Trophoblast cell (in vitro differentiated cells and primary cell): ENCODE measurements around the gene RALA.

Experiments
- DNase-seq, 2 donors: peaks; one replicate each; pipeline ENCODE4 v3.0.0-alpha.2; 2016
- H2AFZ ChIP-seq: 2 replicates; pipeline ENCODE4 v1.6.1; 2013; ENCODE audit warnings: low read length, moderate library complexity, mild to moderate bottlenecking; ENCODE audit not compliant: insufficient read depth, poor library complexity
- H2AK5ac ChIP-seq: 2 replicates; pipeline ENCODE4 v1.6.1; 2013; ENCODE audit warnings: mild to moderate bottlenecking, low read length
- H2BK120ac ChIP-seq: 2 replicates; pipeline ENCODE4 v1.6.1; 2013; ENCODE audit warnings: low read length, mild to moderate bottlenecking, moderate library complexity; ENCODE audit not compliant: insufficient read depth, poor library complexity
- H2BK12ac ChIP-seq: 2 replicates; pipeline ENCODE4 v1.6.1; 2013; ENCODE audit warnings: mild to moderate bottlenecking, low read length, moderate library complexity
- H2BK5ac ChIP-seq: 2 replicates; pipeline ENCODE4 v1.6.1; 2013; ENCODE audit warnings: low read length, low read depth, moderate library complexity, mild to moderate bottlenecking; ENCODE audit not compliant: poor library complexity
- H3K14ac ChIP-seq: 2 replicates; pipeline ENCODE4 v1.6.1; 2013; ENCODE audit warnings: mild to moderate bottlenecking, low read length
- H3K18ac ChIP-seq: 2 replicates; pipeline ENCODE4 v1.6.1; 2013; ENCODE audit warnings: mild to moderate bottlenecking, low read length
- H3K23ac ChIP-seq: 2 replicates; pipeline ENCODE4 v1.6.1; 2013; ENCODE audit warnings: low read length
- H3K27ac ChIP-seq: 2 replicates; pipeline ENCODE4 v1.5.1; 2013; ENCODE audit warnings: low read depth, mild to moderate bottlenecking, inconsistent platforms, low read length, moderate library complexity
- H3K27me3 ChIP-seq: 2 replicates; pipeline ENCODE4 v1.6.1; 2013; ENCODE audit warnings: inconsistent platforms, mild to moderate bottlenecking, low read length, moderate library complexity; ENCODE audit not compliant: insufficient read depth
- H3K36me3 ChIP-seq, 2 experiments: 1 replicate in 1 of 2; 2 replicates in 1 of 2; pipeline ENCODE4 v1.6.1; 2013; ENCODE audit warnings: low read length in 2 of 2, mild to moderate bottlenecking in 2 of 2, moderate library complexity in 1 of 2; ENCODE audit not compliant: insufficient read depth in 2 of 2, control insufficient read depth in 1 of 2
- H3K4ac ChIP-seq: 2 replicates; pipeline ENCODE4 v1.6.1; 2013; ENCODE audit warnings: low read depth, mild to moderate bottlenecking, low read length, moderate library complexity
- H3K4me1 ChIP-seq, 2 experiments: 1 replicate in 1 of 2; 2 replicates in 1 of 2; pipeline ENCODE4 v1.6.1; 2013; ENCODE audit warnings: low read length in 2 of 2, mild to moderate bottlenecking in 2 of 2, moderate library complexity in 1 of 2; ENCODE audit not compliant: insufficient read depth in 2 of 2, control insufficient read depth in 1 of 2
- H3K4me2 ChIP-seq: 2 replicates; pipeline ENCODE4 v1.6.1; 2013; ENCODE audit warnings: inconsistent platforms, mild to moderate bottlenecking, low read length, moderate library complexity
- H3K4me3 ChIP-seq: 2 replicates; pipeline ENCODE4 v1.5.1; 2013; ENCODE audit warnings: mild to moderate bottlenecking, low read depth, low read length, inconsistent platforms
- H3K79me1 ChIP-seq: one replicate; pipeline ENCODE4 v1.6.1; 2013; ENCODE audit warnings: low read length
- H3K79me2 ChIP-seq: 2 replicates; pipeline ENCODE4 v1.6.1; 2013; ENCODE audit warnings: low read length, mild to moderate bottlenecking; ENCODE audit not compliant: control insufficient read depth, insufficient read depth, poor library complexity
- H3K9ac ChIP-seq: 2 replicates; pipeline ENCODE4 v1.6.1; 2013; ENCODE audit warnings: mild to moderate bottlenecking, low read length
- H3K9me3 ChIP-seq: 2 replicates; pipeline ENCODE4 v1.6.1; 2013; ENCODE audit warnings: low read depth, mild to moderate bottlenecking, control low read depth, inconsistent platforms, low read length; ENCODE audit not compliant: insufficient read depth
- H4K12ac ChIP-seq: 2 replicates; pipeline ENCODE4 v1.6.1; 2013; ENCODE audit warnings: low read depth, mild to moderate bottlenecking, low read length, moderate library complexity
- H4K8ac ChIP-seq: 2 replicates; pipeline ENCODE4 v1.6.1; 2013; ENCODE audit warnings: low read depth, mild to moderate bottlenecking, low read length, moderate library complexity
- H4K91ac ChIP-seq: one replicate; pipeline ENCODE4 v1.6.1; 2013; ENCODE audit warnings: low read depth, mild to moderate bottlenecking, low read length, moderate library complexity
- WGBS: extraction: QIAGEN DNeasy Blood & Tissue Kit; methylation state at CpG from one replicate; pipeline ENCODE4 v1.1.7; 2013; ENCODE audit warnings: missing lambda C conversion rate; ENCODE audit not compliant: insufficient read length, insufficient coverage; ENCODE audit errors: extremely low coverage; 5-methylcytosine and 5-hydroxymethylcytosine counted together

RALA gene

DNA sequence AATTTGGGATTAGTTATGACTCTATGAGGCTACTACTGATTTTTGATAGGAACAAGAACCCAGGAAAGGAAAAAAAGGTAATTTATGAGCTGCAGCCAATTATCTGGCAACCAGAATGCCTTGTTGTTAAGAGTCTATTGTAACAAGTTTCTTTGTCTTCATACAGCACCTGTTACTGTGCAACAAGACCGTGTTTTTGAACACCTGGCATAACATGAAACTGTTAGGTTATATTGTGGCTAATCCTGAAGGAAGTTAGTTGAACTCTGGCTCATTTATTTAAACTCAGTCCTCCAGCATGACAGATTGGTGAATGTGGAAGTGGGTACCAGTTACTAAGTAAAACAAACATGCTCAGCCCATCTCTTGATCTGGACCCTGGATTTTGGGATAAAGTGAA is 33.0 kb downstream of the RALA start:
- no peaks in the 10 kb centered on the region for H3K79me1 ChIP-seq
- H3K27ac ChIP-seq, result no peak overlapping the region
- DNase-seq, result no peak
- no peak overlapping the region for H2AK5ac ChIP-seq
- H4K8ac ChIP-seq, result no peak overlapping the region
- H3K36me3 ChIP-seq, result peaks cover 2 to 5% of the 10 kb centered on the region in 2 experiments
- H2BK120ac ChIP-seq, result no peak overlapping the region
- H3K9me3 ChIP-seq, result no peaks in the 10 kb centered on the region
- H3K4ac ChIP-seq, result no peak overlapping the region
- no peaks in the 10 kb centered on the region for H3K4me1 ChIP-seq
- H4K12ac ChIP-seq, result no peak overlapping the region
- H3K27me3 ChIP-seq, result no peaks in the 10 kb centered on the region
- no peak overlapping the region for H3K14ac ChIP-seq
- H3K79me2 ChIP-seq, result no peaks in the 10 kb centered on the region
- no peak overlapping the region for H2AFZ ChIP-seq
- no peak overlapping the region for H3K18ac ChIP-seq
- H2BK12ac ChIP-seq, result no peak overlapping the region
- no CpG with 5 or more reads among the region's 1 CpG for WGBS
- H3K4me2 ChIP-seq, result no peak overlapping the region
- no peak overlapping the region for H2BK5ac ChIP-seq
- H3K4me3 ChIP-seq, result no peak overlapping the region
- H3K9ac ChIP-seq, result no peak overlapping the region
- H4K91ac ChIP-seq, result no peak overlapping the region
- no peak overlapping the region for H3K23ac ChIP-seq

DNA sequence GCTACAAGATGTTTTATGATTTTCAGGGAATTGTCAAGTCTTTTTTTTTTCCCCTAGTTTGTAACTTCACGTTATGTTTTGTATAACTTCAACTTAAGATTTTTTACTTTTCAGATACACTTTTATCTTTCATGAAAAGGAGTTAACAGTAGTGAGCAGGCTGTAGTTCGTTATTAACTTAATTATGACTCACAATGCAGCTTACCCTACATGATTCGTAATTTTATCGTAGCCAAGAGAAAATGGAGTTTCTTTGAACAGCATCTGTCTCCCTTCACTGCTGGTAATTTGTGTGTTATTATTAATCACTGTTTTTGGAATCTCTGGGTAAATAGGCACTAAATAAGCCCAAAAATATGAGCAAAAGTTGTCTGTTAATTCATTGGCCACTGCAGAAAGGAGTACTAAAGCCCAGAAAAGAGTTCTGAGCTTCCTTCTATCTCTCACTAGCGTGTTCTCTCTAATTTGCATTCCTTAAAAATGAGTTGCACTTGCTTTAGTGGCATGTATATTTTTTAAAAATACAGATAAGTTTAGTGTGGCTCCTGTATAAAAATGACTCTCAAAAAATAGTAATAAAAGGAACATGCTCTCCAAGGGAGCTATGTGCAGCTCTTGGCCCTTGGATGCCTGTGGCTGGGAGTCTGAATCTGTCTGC is 36.1 kb downstream of the RALA start:
- H3K9ac ChIP-seq, result no peak overlapping the region
- H2BK120ac ChIP-seq, result no peak overlapping the region
- no peak overlapping the region for H4K91ac ChIP-seq
- no peak for DNase-seq
- H3K4ac ChIP-seq, result no peak overlapping the region
- WGBS, result no CpG with 5 or more reads among the region's 5 CpGs
- H3K79me2 ChIP-seq, result no peaks in the 10 kb centered on the region
- H3K23ac ChIP-seq, result no peak overlapping the region
- H3K27ac ChIP-seq, result no peak overlapping the region
- no peak overlapping the region for H4K12ac ChIP-seq
- H3K4me3 ChIP-seq, result no peak overlapping the region
- H2AK5ac ChIP-seq, result no peak overlapping the region
- peaks cover 5% of the 10 kb centered on the region for H3K9me3 ChIP-seq
- H3K79me1 ChIP-seq, result no peaks in the 10 kb centered on the region
- H3K4me1 ChIP-seq, result no peaks in the 10 kb centered on the region
- H2BK12ac ChIP-seq, result no peak overlapping the region
- no peak overlapping the region for H4K8ac ChIP-seq
- no peak overlapping the region for H3K14ac ChIP-seq
- no peak overlapping the region for H2AFZ ChIP-seq
- H3K4me2 ChIP-seq, result no peak overlapping the region
- H3K36me3 ChIP-seq, result peaks cover 4 to 8% of the 10 kb centered on the region in 2 experiments
- no peak overlapping the region for H3K18ac ChIP-seq
- no peak overlapping the region for H2BK5ac ChIP-seq
- no peaks in the 10 kb centered on the region for H3K27me3 ChIP-seq

DNA sequence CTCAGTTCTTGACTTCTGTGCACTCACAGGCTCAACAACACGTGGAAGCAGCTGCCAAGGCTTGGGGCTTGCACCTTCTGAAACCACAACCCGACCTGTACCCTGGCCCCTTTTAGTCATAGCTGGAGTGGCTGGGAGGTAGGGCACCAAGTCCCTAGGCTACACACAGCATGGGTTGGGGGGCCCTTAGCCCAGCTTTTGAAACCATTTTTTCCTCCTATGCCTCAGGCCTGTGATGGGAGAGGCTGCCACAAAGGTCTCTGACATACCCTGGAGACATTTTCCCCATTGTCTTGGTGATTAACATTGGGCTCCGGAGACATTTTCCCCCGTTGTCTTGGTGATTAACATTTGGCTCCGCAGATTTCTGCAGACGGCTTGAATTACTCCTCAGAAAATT is 38.6 kb downstream of the RALA start:
- no peaks in the 10 kb centered on the region for H3K4me1 ChIP-seq
- H3K18ac ChIP-seq, result no peak overlapping the region
- H3K79me2 ChIP-seq, result no peaks in the 10 kb centered on the region
- no peak for DNase-seq
- no peak overlapping the region for H3K27ac ChIP-seq
- H2BK12ac ChIP-seq, result no peak overlapping the region
- H2BK120ac ChIP-seq, result no peak overlapping the region
- H3K79me1 ChIP-seq, result no peaks in the 10 kb centered on the region
- no peak overlapping the region for H2BK5ac ChIP-seq
- WGBS, result no CpG with 5 or more reads among the region's 6 CpGs
- H3K9me3 ChIP-seq, result peaks cover 5% of the 10 kb centered on the region
- H3K14ac ChIP-seq, result no peak overlapping the region
- H3K4me3 ChIP-seq, result no peak overlapping the region
- peaks cover 3 to 5% of the 10 kb centered on the region in 2 experiments for H3K36me3 ChIP-seq
- no peak overlapping the region for H3K4me2 ChIP-seq
- no peak overlapping the region for H3K23ac ChIP-seq
- no peak overlapping the region for H4K91ac ChIP-seq
- no peak overlapping the region for H2AFZ ChIP-seq
- no peak overlapping the region for H4K12ac ChIP-seq
- H3K9ac ChIP-seq, result no peak overlapping the region
- H3K27me3 ChIP-seq, result no peaks in the 10 kb centered on the region
- no peak overlapping the region for H4K8ac ChIP-seq
- no peak overlapping the region for H2AK5ac ChIP-seq
- no peak overlapping the region for H3K4ac ChIP-seq

DNA sequence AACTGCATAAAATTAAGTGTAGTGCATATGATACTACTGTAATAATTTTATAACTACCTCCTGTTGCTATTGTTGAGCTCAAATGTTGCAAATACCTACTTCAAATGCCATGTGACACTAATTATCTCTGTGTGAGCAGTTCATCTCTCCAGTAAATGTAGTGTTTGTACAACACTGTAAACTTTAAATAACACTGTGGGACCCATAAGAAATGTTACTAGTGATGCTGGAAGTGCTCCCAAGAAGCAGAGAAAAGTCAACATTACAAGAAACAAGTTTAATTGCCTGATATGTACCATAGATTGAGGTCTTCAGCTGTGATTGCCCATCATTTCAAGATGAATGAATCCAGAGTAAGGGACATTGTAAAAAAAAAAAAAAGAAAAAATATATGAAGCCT is 39.9 kb downstream of the RALA start:
- Histone ChIP-seq H3K14ac (no peak overlapping the region), H3K27me3 (no peaks in the 10 kb centered on the region), H2BK12ac (no peak overlapping the region), H2AK5ac (no peak overlapping the region), H4K91ac (no peak overlapping the region), H3K18ac (no peak overlapping the region), H3K79me2 (no peaks in the 10 kb centered on the region), H2AFZ (no peak overlapping the region), H3K9me3 (peaks cover 5% of the 10 kb centered on the region), H3K36me3 (peaks cover 3% of the 10 kb centered on the region in 2 experiments), H4K8ac (no peak overlapping the region), H4K12ac (no peak overlapping the region), H3K4me3 (no peak overlapping the region), H3K4ac (no peak overlapping the region), H3K9ac (no peak overlapping the region), H3K23ac (no peak overlapping the region), H3K4me1 (peaks cover 0 to 2% of the 10 kb centered on the region in 2 experiments), H3K4me2 (no peak overlapping the region), H2BK120ac (no peak overlapping the region), H2BK5ac (no peak overlapping the region), H3K27ac (no peak overlapping the region), H3K79me1 (no peaks in the 10 kb centered on the region)
- no peak for DNase-seq
